HG03135 (cell line): ENCODE measurements around the gene UGT2B10.

ENCODE experiments used
- ATAC-seq: cut with Tn5 transposase; IDR thresholded peaks from one replicate; pipeline ENCODE4 v1.9.1; 2021; ENCODE audit warnings: mild to moderate bottlenecking, moderate library complexity; ENCODE audit not compliant: unreplicated experiment

Gene UGT2B10

GRCh38 chr4:68869274-68869773 is 53.5 kb downstream of the UGT2B10 start:
- no peak for ATAC-seq

GRCh38 chr4:68871809-68872642 is 56.2 kb downstream of the UGT2B10 start:
- ATAC-seq: no peak

GRCh38 chr4:68872643-68873502 is 57.1 kb downstream of the UGT2B10 start:
- ATAC-seq: no peak

- ATAC-seq: no peak
These were observed 58.7 kb downstream of the UGT2B10 start for GRCh38 chr4:68874507-68874906.

- no peak for ATAC-seq
These were observed 61.8 kb downstream of the UGT2B10 start for GRCh38 chr4:68877555-68877954.

- ATAC-seq: no peak
These were observed 62.3 kb downstream of the UGT2B10 start for GRCh38 chr4:68878048-68878447.
